Measurements from ENCODE around the gene SULT1A2.
"Not testable (repeated sequence)": the region's sequence is repeated elsewhere in the genome, so short reads cannot be mapped to it uniquely, and the experiment has no call there.

SULT1A2 gene

GRCh38 chr16:28596840-28597691 is at the start of gene SULT1A2:
SULT1A2 (minus strand) TSS chr16:28597050; CDS start chr16:28595930, 1,120 bp downstream.
- no peak for DNase-seq (ENCODE audit: extremely low read depth in 1 of 2, low read depth in 1 of 2)

GRCh38 chr16:28639959-28640358 is 43.1 kb upstream of the SULT1A2 start:
- DNase-seq (ENCODE audit: extremely low read depth in 1 of 2, low read depth in 1 of 2) = not testable (repeated sequence)

GRCh38 chr16:28638359-28638758 is 41.5 kb upstream of the SULT1A2 start:
- DNase-seq (ENCODE audit: extremely low read depth in 1 of 2, low read depth in 1 of 2) = not testable (repeated sequence)

GRCh38 chr16:28637765-28638164 is 40.9 kb upstream of the SULT1A2 start, which contains the start of gene NPIPB8:
NPIPB8 (plus strand) TSS chr16:28638065; CDS start chr16:28638361, 296 bp downstream.
- not testable (repeated sequence) for DNase-seq (ENCODE audit: extremely low read depth in 1 of 2, low read depth in 1 of 2)

GRCh38 chr16:28636093-28636823 is 39.4 kb upstream of the SULT1A2 start:
- DNase-seq (ENCODE audit: extremely low read depth in 1 of 2, low read depth in 1 of 2) = not testable (repeated sequence)

- not testable (repeated sequence) for DNase-seq (ENCODE audit: extremely low read depth in 1 of 2, low read depth in 1 of 2)
Measured at GRCh38 chr16:28630905-28631304, 34.1 kb upstream of the SULT1A2 start.

- peak; percentile 53 to 59 for DNase-seq (ENCODE audit: extremely low read depth in 1 of 2, low read depth in 1 of 2)
Measured at GRCh38 chr16:28623172-28623711, 26.4 kb upstream of the SULT1A2 start.

GRCh38 chr16:28622532-28623171 is 25.8 kb upstream of the SULT1A2 start:
- DNase-seq (ENCODE audit: extremely low read depth in 1 of 2, low read depth in 1 of 2) = not testable (repeated sequence)

- no peak for DNase-seq (ENCODE audit: extremely low read depth in 1 of 2, low read depth in 1 of 2)
Measured at GRCh38 chr16:28621481-28622155, 24.8 kb upstream of the SULT1A2 start.

GRCh38 chr16:28620316-28620715 is 23.5 kb upstream of the SULT1A2 start:
- DNase-seq (ENCODE audit: extremely low read depth in 1 of 2, low read depth in 1 of 2) = not testable (repeated sequence)

- DNase-seq (ENCODE audit: extremely low read depth in 1 of 2, low read depth in 1 of 2) = no peak
Measured at GRCh38 chr16:28617874-28618273, 21.0 kb upstream of the SULT1A2 start.

- DNase-seq (ENCODE audit: extremely low read depth in 1 of 2, low read depth in 1 of 2) = no peak
Measured at GRCh38 chr16:28616636-28617035, 19.8 kb upstream of the SULT1A2 start.

- DNase-seq (ENCODE audit: extremely low read depth in 1 of 2, low read depth in 1 of 2) = not testable (repeated sequence)
Measured at GRCh38 chr16:28616224-28616577, 19.4 kb upstream of the SULT1A2 start.

- not testable (repeated sequence) for DNase-seq (ENCODE audit: extremely low read depth in 1 of 2, low read depth in 1 of 2)
Measured at GRCh38 chr16:28615486-28616223, 18.8 kb upstream of the SULT1A2 start.

- DNase-seq (ENCODE audit: extremely low read depth in 1 of 2, low read depth in 1 of 2) = not testable (repeated sequence)
Measured at GRCh38 chr16:28614561-28614960, 17.7 kb upstream of the SULT1A2 start.

- DNase-seq (ENCODE audit: extremely low read depth in 1 of 2, low read depth in 1 of 2) = not testable (repeated sequence)
Measured at GRCh38 chr16:28613912-28614311, 17.1 kb upstream of the SULT1A2 start.

GRCh38 chr16:28612359-28613280 is 15.8 kb upstream of the SULT1A2 start:
- not testable (repeated sequence) for DNase-seq (ENCODE audit: extremely low read depth in 1 of 2, low read depth in 1 of 2)

- no peak for DNase-seq (ENCODE audit: extremely low read depth in 1 of 2, low read depth in 1 of 2)
Measured at GRCh38 chr16:28610595-28611191, 13.8 kb upstream of the SULT1A2 start.

Data from stimulated activated CD8-positive, alpha-beta memory T cell treated with anti-CD3 and anti-CD28 coated beads, Interleukin-7, amount 100 ng/mL, for 48 hours (primary cell).